ENCODE data around the gene STON2.

- TF ChIP-seq POLR2A (IDR thresholded peaks at IDR 0.05) (no peak), CTCF (IDR thresholded peaks at IDR 0.05) (no peak)
Observed at GRCh38 chr14:81416981-81417380, 16.9 kb upstream of the STON2 start.
